Endodermal cell (in vitro differentiated cells): Measurements from ENCODE around the gene AMER3. TPM values are rescaled to one million over a fixed set of nuclear protein-coding genes. Genes with fewer than 3 reads are reported as not detected.

ENCODE experiments used
- DNase-seq: peaks from one replicate; pipeline ENCODE4 v3.0.0-alpha.2; 2017
- H3K27ac ChIP-seq: 2 replicates; pipeline ENCODE4 v1.5.1; 2013; ENCODE audit warnings: mild to moderate bottlenecking, low read depth, low read length, moderate library complexity
- H3K27me3 ChIP-seq: 2 replicates; pipeline ENCODE4 v1.6.1; 2013; ENCODE audit warnings: mild to moderate bottlenecking, low read length, moderate library complexity; ENCODE audit not compliant: insufficient read depth, control insufficient read depth, poor library complexity, severe bottlenecking
- H3K36me3 ChIP-seq: 2 replicates; pipeline ENCODE4 v1.7.0; 2013; ENCODE audit warnings: mild to moderate bottlenecking, low read length, moderate library complexity; ENCODE audit not compliant: control insufficient read depth, insufficient read depth
- H3K4me1 ChIP-seq: one replicate; pipeline ENCODE4 v1.7.0; 2013; ENCODE audit warnings: low read length; ENCODE audit not compliant: control insufficient read depth, insufficient read depth
- H3K4me3 ChIP-seq: 2 replicates; pipeline ENCODE4 v1.5.1; 2013; ENCODE audit warnings: mild to moderate bottlenecking, low read length, moderate library complexity
- H3K9ac ChIP-seq: 2 replicates; pipeline ENCODE4 v1.6.1; 2013; ENCODE audit warnings: mild to moderate bottlenecking, low read length, moderate library complexity; ENCODE audit not compliant: poor library complexity, severe bottlenecking; ENCODE audit errors: extremely low read depth
- H3K9me3 ChIP-seq: 2 replicates; pipeline ENCODE4 v1.6.1; 2013; ENCODE audit warnings: mild to moderate bottlenecking, low read length, moderate library complexity; ENCODE audit not compliant: control insufficient read depth
- H3K27ac Mint-ChIP-seq: 2 replicates; pipeline ENCODE4 v1.8.0; 2020; ENCODE audit warnings: mixed read lengths
- H3K27me3 Mint-ChIP-seq: 2 replicates; pipeline ENCODE4 v1.8.0; 2021; ENCODE audit warnings: mild to moderate bottlenecking, mixed read lengths; ENCODE audit not compliant: insufficient read depth
- H3K36me3 Mint-ChIP-seq: 2 replicates; pipeline ENCODE4 v1.8.0; 2020; ENCODE audit warnings: low read depth, mixed read lengths
- H3K4me1 Mint-ChIP-seq: 2 replicates; pipeline ENCODE4 v1.8.0; 2020; ENCODE audit warnings: mixed read lengths
- H3K4me3 Mint-ChIP-seq: 2 replicates; pipeline ENCODE4 v1.8.0; 2020; ENCODE audit warnings: mild to moderate bottlenecking, moderate library complexity, mixed read lengths
- H3K9me3 Mint-ChIP-seq: 2 replicates; pipeline ENCODE4 v1.8.0; 2020; ENCODE audit warnings: mild to moderate bottlenecking, mixed read lengths
- CTCF ChIP-seq: fragments of 200-600 bp; sonication (generic); conservative IDR thresholded peaks from 2 replicates; pipeline ENCODE4 v1.5.0; 2021; ENCODE audit warnings: antibody characterized with exemption, mild to moderate bottlenecking
- WGBS, 2 experiments: methylation state at CpG; one replicate each; pipeline versions ENCODE4 v1.1.5 to v1.1.7; 2013; ENCODE audit warnings: missing lambda C conversion rate in 2 of 2, mixed read lengths in 1 of 2; ENCODE audit not compliant: insufficient coverage in 1 of 2, insufficient read length in 1 of 2; 5-methylcytosine and 5-hydroxymethylcytosine counted together
- total RNA-seq, 2 donors: library from RNA; stranded (reverse); fragmentation: NEBNext Ultra II Directional in 1 of 2; extraction: Animal tissue kit (Norgen Biotek cat#: 25700) in 1 of 2; gene quantifications; 2 replicates in 1 of 2; 3 replicates in 1 of 2; pipeline ENCODE4 v1.2.1, GENCODE V29; 2021

The AMER3 gene
- total RNA-seq, 2 donors from 2014 or later: 0.91 to 2.3 TPM

DNA sequence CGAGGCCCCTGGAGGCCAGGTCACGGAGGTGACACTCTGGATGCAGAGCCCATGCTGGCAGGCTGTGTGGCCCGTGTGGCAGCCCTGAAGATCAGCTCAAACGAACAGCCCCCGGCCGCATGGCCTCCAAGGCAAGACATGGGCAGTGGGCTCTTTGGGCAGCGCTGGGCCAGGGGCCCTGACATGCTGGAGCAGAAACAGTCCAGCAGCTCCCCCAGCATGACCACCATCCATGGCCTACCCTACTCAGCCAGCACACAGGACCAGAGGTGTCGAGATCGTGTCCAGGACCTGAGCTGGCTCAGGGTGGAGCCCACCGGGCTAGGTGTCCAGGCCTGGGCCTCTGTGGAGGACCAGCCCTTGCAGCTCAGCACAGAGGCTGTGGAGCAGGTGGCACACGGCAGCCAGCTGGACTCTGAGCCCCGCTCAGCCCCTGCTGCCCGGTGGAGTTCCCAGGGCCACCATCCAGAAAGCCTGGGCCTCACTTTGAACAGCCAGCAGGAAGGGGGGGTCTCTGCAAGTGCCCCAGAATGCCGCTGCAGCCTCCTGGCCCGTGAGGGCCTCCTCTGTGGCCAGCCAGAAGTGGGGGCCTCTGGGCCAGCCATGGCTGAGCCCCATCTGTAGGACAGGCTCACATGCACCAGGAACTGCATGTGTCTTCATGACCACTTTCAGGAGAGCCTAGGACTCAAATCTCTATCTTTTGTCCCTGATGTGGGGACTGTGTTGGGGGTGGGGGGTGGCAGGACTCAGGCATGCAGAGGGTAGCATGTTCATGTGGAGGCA lies 8.9 kb downstream of the AMER3 start:
- DNase-seq: no peak
- H3K9me3 Mint-ChIP-seq: no peaks in the 10 kb centered on the region

GRCh38 chr2:130764821-130765115 lies 9.4 kb downstream of the AMER3 start:
- Histone ChIP-seq H3K4me1 (no peaks in the 10 kb centered on the region), H3K9ac (no peak overlapping the region), H3K4me3 (no peak overlapping the region), H3K9me3 (no peaks in the 10 kb centered on the region), H3K27ac (no peak overlapping the region), H3K27me3 (no peaks in the 10 kb centered on the region), H3K36me3 (no peaks in the 10 kb centered on the region)
- TF ChIP-seq CTCF: no peak
- H3K27ac Mint-ChIP-seq: no peak overlapping the region
- no peak overlapping the region for H3K4me3 Mint-ChIP-seq
- no peaks in the 10 kb centered on the region for H3K9me3 Mint-ChIP-seq
- peaks cover 3% of the 10 kb centered on the region for H3K4me1 Mint-ChIP-seq
- H3K27me3 Mint-ChIP-seq: peaks cover 11% of the 10 kb centered on the region
- 94% methylated on average over 4 of the region's 5 CpGs; no CpG with 5 or more reads in 1 of the 2 experiments for WGBS, 2 experiments
- no peak for DNase-seq
- H3K36me3 Mint-ChIP-seq: no peaks in the 10 kb centered on the region

More for the DNA sequence above, 8.9 kb downstream of the AMER3 start:
- Histone ChIP-seq H3K27me3 (peaks cover 3% of the 10 kb centered on the region), H3K27ac (no peak overlapping the region), H3K9ac (no peak overlapping the region), H3K9me3 (no peaks in the 10 kb centered on the region), H3K4me3 (no peak overlapping the region), H3K4me1 (no peaks in the 10 kb centered on the region), H3K36me3 (no peaks in the 10 kb centered on the region)
- peaks cover 3% of the 10 kb centered on the region for H3K4me1 Mint-ChIP-seq
- H3K27ac Mint-ChIP-seq: no peak overlapping the region
- WGBS, 2 experiments: 92 to 95% methylated on average over 10 to 15 of the region's 15 CpGs
- H3K4me3 Mint-ChIP-seq: no peak overlapping the region
- peaks cover 11% of the 10 kb centered on the region for H3K27me3 Mint-ChIP-seq
- H3K36me3 Mint-ChIP-seq: no peaks in the 10 kb centered on the region
- no peak for TF ChIP-seq CTCF

DNA sequence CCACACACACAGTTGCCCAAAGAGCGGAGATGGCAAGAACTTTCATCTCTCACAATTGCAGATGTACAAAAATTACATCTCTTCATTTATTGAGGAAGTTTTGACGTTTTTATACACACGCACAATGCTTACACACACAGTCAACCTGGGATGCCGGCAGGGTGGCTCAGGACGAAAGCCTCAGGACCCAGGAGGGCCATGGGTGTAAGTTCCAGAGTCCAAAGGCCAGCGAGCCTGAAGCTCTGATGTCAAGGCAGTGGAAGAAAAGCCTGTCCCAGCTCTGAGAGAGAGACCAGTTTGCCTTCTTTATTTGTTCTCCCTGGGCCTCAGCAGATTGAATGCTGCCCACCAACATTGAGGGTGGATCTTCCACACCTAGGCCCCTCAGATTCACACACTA lies 10.1 kb downstream of the AMER3 start:
- no peak overlapping the region for H3K9ac ChIP-seq
- H3K27ac ChIP-seq: no peak overlapping the region
- 91 to 94% methylated on average over 4 to 6 of the region's 6 CpGs for WGBS, 2 experiments
- Mint-ChIP-seq H3K9me3 (no peaks in the 10 kb centered on the region), H3K4me1 (peaks cover 3% of the 10 kb centered on the region), H3K27ac (no peak overlapping the region), H3K27me3 (peaks cover 9% of the 10 kb centered on the region), H3K36me3 (no peaks in the 10 kb centered on the region), H3K4me3 (no peak overlapping the region)
- H3K4me1 ChIP-seq: no peaks in the 10 kb centered on the region
- no peaks in the 10 kb centered on the region for H3K36me3 ChIP-seq
- no peaks in the 10 kb centered on the region for H3K9me3 ChIP-seq
- no peak overlapping the region for H3K4me3 ChIP-seq
- no peak for TF ChIP-seq CTCF
- no peaks in the 10 kb centered on the region for H3K27me3 ChIP-seq
- no peak for DNase-seq
